Stimulated activated CD4-positive, alpha-beta T cell treated with anti-CD3 and anti-CD28 coated beads, Interleukin-15, amount 100 ng/mL, for 24 hours (primary cell): ENCODE measurements around the gene MUSTN1.

Experiments
- DNase-seq: peaks from one replicate; pipeline ENCODE4 v3.0.0-alpha.2; 2020

Gene MUSTN1

DNA sequence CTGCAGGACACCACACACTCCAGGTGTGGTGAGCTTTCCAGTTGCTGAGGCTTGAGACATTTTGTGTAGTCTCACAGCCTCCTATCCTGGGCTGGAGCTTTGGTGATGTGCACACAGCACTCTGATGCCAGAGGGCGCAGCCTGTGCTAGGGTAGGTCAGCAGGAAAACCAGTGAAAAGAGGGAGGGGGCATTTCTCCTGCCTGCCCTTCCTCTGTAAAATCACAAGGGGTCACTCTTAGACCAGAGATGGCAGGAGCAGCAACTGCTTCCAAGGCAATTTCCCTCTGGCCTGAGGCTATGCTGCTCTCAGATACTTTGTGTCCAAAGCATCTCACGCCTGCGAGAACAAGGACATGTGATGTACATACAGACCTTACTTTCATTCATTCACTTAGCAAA, 16.5 kb upstream of the MUSTN1 start:
- DNase-seq, result peak; percentile 31

DNA sequence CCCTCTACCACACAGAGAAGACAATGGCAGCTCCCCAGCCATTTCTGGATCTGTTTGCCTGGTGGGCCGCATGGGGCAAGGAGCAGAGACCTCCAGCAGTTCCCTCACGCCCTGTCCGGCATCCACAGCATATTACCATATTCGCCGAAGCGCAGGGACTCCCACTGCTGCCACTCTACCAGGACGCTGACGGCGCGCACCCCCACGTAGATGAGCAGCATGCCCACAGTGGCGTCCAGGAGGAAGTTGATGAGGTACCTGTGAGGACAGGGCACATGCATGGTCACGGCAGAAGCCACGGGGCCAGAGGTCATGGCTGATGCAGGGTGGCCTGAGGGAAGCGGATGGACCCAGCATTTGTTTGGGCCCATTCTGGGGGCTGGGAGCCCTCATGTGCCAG, 14.8 kb upstream of the MUSTN1 start:
- DNase-seq, result no peak

DNA sequence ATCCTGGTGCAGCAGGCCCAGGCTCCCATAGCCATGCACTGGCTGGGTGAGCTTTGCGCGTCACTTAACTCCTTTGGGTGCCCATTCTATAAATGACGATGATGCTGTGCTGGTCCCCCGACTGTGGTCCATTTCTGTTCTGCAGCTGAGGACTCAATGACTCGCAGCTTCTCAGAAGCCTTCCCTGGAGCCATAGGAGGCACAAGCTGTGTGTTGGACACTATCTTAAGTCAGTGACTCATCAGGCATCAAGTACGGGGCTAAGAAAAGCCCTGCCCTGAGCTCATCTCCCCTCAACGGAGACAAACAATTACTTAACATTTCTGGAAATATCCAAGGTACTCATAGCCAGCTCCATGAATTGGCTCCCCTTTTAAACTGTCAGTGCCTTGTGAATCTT, 13.8 kb upstream of the MUSTN1 start:
- no peak for DNase-seq

DNA sequence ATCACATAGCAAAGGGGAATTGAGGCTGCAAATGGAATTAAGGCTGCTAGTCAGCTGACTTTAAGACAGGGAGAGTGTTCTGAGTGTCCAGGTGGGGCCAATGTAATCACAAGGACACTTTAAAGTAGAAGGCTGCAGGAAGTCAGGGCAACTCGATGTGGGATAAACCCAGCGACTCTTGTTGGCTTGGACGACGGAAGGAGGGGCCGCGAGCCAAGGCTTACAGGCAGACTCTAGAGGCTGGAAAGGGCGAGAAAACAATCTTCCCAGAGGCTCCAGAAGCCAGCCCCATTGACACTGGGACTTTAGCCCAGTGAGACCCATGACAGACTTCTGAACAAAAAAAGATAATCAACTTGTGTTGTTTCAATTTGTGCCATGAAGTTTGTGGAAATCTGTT, 12.9 kb upstream of the MUSTN1 start:
- DNase-seq, result no peak

DNA sequence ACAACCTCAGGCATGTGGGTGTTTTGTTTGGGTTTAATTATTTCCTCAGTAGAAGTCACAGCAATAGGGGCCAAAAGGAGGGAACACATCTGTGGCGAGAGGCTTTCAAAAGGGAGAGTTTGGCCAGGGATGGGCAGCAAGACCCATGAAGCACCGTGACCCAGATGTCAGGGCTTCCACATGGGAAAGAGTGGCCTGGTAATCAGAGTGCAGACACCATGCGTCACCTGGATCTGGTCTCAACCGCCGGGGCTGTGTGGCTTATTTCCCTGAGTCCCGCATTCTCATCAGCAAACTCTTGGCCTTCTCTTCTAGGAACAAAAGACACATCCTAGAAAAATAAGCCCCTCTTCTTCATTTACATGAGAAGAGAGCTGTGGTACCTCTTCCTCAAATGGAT, 12.4 kb upstream of the MUSTN1 start:
- DNase-seq, result no peak

DNA sequence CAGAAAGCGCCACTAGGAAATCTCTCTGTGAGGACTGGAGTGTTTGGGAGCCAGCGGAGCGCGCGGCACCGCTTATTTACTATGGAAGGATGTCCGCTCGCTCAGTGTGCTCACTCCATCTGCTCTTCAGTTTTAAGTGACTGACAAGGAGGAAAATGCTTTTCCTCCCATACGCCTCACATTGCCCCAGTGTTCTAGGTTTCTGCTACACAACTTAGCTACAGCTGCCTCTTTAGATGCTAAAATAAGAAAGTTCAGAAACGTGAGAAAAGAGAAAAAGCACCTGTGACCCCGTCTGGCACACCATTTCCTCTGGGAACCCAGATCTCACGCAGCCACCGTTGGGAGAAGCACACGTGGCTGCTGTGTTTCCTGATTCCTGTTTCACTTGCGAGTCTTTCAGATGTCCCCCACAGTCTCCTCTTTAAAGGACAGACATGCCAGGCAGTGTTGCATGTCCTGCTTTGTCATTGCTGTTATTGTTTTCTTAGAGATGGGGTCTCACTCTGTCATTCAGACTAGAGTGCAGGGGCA, 11.7 kb upstream of the MUSTN1 start:
- no peak for DNase-seq

DNA sequence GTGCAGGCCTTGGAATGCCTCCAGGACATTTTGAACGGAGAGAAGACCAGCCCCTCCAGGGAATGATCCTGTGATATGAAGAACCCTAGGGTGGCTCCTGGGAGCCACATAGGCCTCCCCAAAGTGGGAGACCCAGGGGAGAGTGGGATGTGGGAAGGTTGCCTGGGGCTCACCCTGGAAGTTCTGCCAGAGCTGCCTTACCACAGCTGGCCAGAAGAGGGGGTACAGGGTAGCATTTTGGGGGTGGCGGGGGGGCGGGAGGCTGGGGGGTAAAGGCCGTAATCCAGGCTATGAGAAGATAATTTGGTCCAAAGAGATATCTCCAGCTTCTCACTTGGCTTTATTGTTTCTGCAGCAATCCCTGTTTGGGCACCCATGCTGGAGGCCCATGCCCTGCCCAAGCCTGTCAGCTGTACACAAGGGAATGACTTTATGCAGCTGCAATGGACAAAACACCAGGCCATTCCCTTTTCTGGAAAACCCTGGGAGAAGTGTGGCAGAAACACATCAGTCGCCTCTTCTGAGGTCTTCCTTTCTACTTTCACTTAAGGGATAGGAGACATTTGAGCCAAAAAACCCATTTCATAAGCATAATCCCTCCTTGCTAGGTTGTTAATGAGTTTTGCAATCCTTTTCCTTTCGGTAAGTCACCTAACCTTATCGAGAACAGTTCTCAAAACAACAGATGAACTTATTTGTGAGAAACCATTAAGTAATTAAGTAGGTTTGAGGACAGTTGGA, 11.0 kb upstream of the MUSTN1 start:
- peak; percentile 28 for DNase-seq

DNA sequence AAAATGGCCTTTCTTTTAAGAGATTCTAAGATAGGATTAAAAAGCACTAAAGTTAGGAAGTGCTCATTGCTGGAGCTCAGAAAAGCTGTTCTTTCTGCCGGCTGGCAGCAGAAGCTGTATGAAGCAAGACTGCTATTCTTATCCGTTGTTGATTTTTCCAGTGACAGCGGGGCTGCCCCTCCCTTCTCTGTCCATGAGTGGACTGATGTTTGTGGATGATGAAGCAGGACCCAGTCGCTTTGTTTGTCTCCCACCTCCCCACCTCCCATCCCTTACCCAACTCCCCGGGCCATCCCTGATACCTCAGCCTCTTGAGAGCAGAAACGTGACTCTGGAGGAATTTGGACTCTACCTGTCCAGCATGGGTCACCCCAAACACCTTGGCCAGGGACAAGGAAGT, 10.3 kb upstream of the MUSTN1 start:
- DNase-seq, result no peak

DNA sequence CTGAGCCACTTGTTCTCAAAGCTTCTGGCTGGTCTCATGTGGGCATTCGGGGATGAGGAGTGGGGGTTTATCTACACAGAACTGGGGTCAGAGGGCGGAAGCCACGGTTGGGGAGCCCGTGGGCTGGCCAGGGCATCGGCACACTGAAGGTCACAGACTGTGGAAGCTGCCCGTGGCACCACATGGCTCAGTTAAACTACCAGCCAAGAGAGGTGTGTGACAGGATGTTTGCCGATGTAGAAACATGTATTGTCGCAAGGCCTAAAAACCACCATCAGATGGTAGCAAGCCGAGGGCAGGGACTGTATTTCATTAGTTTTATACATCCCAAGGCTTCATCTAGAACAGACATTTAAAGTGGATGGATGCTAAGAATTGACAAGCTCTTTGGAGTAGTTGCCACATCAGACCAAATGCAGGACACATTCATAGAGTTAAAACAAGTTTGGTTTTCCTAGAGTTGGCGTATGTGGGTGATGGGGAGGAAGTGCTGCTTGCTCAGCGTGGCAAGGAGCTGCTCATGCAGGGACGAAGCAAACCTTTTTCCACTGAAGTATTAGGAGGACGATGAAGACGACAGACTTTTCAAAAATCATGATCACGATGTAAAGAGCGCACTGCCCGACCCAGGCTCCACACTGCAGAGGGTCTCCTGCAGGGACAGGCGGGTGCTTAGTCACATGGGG, 9.6 kb upstream of the MUSTN1 start:
- DNase-seq, result no peak

DNA sequence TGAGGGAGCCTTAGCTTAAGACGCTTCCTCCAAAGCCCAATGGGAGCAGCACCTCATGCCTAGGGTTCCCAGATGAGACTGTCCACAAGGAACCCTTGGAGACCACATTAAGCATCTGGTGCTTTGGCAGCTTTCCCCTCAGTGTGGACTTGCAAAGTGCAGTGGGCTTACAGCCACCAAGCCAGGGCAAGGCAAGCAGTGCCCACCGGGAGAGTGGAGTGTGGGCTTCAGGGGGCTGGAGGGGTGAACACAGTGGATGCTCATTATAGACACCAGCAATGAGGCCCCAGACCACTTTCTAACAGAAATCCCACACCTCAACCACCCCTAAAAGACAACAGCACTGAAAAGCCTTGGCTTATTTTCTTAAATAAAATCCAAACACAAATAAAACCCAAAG, 9.1 kb upstream of the MUSTN1 start:
- no peak for DNase-seq

DNA sequence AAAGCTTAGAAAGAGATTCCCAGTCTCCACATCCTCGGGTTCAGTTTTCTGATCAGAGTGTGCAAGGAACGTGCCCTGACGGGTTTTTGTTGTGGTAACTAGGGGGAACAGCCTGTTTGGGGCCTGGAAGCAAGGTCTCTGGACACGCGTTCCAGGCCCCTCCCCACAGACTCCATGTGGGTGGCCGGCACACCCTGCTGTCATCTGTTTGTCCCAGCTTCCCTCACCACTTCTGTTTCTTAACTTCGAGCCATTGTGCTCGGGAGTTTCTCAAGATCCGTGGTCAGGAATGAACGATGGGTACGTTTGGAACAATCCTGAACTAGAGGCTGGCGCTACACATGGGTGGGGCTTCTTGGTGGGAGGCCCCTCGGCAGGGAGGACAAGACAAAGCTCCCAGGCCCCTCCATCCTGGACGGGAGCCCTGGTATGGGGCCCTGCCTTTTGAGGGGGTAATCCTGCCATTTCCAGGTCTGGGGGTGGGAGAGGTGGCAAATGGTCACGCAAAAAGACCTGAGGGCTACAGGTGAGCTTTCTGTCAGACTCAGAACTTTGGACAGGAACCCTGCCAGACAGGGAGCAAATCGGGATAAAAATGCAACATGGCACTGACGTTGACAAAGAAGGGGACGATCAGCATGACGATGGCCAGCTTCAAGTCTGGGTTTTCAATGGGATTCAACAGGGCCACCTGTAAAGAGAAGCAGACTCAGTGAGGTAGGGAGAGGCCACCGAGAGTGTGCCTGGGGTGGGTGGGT, 8.5 kb upstream of the MUSTN1 start:
- no peak for DNase-seq

DNA sequence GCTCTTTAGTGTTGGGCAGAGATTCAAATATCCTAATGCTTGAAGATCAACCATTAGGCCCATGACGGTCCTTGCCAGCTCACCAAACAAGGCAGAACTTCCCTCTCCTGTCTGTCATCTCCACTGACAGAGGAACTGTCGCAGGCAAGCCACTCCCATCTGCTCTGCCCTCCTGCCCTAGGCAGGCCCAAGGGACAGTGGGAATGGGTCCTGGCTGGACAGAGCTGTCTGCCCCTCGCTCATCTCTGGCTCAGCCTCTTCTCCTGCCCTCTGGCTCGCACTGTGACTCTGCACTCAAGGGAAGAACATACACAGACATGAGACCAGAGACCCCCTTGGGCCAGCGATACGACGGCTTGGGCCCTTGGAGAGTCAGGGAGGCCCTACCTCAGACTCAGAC, 7.6 kb upstream of the MUSTN1 start:
- DNase-seq, result no peak

DNA sequence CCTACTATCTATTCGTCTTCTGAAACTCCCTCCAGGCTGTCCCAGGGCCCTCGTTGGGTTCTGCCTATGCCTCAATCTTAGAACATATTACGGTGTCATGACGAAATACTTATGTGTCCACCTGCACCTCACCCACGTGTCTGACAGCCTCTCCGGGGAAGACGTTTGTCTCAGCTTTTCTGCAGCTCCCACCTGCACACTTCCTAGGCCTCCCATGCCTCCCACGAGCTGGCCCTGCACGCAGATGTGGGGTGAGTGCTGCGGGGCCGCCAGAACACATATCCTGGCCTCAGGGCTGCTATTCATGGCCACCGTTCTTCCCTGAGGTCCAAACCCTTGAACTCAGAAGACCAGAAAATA, 7.1 kb upstream of the MUSTN1 start:
- no peak for DNase-seq

DNA sequence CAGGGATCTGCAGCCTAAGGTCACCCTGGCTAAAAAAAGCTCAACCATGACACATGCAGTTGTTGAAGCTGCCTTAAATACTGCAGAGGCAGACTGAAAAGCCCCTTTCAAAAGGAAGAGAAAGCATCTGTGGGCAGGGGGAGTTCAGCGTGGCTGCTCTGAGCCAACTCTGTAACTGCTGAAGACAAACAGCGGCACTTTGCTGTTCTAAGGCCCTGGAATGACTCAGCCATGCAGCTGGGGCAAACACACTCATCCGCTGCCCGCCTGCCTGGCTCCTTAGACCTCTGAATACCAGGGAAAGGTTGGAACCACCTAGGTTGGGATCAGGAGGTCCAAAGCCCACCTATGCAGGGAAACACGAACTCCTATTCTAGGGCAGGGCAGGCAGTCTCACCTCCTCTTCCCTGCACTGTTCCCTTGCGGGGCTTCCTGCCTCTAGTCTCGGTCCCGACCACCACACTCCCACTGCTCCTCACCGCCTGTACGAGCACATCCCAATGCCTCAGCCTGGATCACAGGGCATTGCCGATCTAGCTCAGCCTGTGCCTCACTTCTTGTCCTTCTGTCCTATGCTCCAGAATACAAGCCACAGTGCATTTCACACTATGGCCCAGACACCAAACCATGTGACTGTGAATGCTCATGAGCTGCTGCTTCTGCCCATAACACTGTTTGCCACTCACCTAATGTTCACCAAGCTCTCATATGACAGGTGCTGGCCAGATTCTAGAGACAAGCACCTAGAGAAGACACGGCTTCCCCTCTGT, 6.6 kb upstream of the MUSTN1 start:
- no peak for DNase-seq

DNA sequence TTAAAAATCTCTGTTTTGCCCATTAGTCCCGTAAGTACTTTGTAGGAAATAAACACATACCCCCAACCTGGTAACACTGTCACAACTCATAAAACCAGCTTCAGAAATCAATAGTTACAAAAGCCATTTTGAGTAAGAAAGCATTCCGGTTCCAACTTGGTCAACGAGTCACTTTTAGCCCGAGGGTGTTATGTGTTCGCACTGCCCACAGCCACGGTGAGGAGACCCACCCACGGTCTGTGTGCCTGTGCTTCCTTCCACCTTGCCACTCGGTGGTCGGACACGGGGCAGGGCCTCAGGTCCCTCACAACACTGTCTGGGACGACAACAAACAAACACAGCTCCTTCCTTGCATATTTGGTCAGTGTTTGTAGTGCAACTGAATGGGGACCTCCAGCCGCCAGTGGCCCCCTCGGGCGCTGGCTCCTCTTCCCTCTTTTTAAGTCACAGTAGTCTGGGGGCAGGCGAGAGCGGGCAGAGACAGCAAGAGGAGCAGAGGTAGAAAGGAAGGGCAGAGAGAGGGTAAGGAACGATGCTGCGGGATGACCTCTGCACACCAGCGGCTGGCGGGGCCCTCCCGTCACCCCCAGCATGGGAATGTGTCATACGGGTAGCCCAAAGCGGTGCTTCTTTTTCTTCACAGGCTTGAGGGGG, 5.2 kb upstream of the MUSTN1 start:
- no peak for DNase-seq

DNA sequence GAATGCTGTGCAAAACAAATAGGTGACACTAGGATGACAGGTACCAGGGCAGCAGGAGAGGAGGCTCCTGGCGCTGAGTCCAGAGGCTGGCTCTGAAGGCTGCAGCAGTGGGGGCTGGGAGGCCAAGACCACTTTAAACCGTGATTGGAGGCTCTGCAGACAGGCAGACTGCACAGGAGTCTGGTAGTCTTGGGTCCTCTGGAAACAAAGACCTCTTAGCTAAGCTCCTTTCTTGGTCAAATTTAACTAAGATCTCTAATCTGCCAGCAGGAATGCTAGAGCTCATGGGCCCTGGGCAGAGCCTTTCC, 4.4 kb upstream of the MUSTN1 start:
- DNase-seq, result no peak

DNA sequence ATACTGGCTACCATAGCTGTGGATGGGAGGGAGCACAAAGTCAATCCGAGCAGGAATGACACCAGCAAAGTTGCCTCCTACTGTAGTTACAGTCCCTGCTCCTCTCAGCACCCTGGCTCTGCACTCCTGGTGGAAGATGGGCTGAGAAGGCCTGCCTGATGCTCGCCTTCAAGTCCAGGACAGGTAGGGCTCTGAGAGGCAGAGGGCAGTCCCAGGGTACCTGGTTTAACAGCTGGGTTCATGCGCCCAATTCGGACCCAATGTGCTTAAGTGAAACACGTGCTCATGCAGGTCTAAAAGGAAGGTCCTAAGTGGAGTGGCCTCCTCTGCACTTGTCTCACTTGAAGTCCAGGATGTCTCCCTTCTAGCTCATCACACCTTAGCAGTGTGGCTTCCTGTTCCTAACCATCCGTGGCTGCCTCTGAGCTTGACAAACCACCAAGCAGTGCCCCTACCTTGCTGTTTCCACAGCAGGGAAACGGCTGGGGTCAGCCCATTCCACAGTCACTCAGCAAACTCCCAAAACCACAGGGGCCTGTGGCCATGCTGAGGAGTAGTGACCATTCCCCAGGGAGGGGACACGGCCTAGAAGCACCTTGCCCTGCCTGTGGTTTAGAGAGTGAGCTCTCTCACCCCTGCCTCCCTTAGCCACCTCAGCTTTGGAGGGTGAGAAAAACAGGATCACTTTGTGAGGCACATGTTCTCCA, 3.9 kb upstream of the MUSTN1 start:
- no peak for DNase-seq

DNA sequence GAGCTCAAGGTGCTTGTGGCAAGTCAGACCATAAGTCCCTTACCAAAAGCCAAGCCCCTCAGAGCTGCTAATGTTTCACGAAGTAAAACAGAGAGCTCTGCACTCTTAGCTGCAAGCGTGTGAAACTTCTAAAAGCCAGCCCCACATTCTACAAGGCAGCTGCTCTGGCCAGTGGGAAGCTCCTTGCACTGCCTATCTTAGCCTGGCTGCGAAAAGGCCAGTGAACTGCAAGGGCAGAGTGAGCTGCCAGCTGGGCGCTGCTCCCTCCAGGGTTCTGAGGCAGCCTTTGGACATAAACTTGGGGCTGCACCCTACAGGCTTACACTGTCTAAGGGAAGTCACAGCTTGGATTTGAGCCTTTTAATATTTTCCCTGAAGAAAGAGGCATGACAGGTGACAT, 2.2 kb upstream of the MUSTN1 start:
- DNase-seq, result no peak

DNA sequence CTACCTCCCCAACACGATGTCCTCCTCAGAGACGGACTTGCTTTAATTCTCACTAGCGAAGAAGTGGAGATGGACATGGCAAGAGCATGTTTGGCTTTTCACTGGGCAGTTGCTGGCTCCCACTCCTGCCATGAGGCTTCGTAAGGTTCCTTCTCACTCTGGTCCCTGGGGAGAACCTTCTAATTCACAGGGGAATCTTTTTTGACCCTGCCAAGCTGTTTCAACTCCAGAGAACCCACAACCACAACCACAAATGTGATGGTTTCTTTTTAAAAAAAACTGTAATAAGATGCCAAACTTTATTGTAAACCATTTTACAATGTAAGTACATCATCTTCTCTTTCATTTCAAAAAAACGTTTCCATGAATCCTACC, 1.6 kb upstream of the MUSTN1 start:
- DNase-seq, result no peak

DNA sequence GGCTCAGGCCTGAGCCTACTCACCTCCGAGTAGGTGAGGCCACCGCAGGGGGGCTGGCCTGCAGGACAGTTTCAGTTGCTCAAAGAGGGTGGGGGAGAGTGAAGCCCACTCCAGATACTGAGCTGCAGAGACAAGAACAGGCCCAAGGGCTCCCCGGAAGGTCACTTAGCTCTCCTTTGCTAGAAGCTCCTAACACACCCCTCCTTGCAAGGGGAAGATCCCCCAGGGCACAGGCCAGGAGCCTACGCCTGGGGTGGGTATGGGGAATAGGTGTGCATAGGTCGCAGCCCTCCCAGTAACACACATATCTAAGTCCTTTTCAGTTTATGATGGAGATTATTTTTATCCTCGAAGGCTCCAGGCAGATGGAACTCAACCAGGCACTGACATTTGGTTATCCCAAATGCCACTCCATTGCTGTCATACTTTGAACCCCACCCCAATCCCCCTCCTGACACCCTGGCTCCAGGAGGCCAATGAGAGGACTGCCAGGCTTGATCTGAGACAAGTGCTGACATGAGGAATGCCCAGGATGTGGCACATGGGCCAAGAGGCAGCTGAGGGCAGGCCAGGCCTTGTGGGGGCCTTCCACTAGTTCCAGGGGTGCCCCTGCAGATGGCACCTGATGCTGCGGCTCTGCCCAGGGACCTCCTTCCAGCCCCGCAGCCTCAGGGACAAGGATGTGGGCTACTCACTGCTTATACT, 1.1 kb upstream of the MUSTN1 start:
- no peak for DNase-seq

DNA sequence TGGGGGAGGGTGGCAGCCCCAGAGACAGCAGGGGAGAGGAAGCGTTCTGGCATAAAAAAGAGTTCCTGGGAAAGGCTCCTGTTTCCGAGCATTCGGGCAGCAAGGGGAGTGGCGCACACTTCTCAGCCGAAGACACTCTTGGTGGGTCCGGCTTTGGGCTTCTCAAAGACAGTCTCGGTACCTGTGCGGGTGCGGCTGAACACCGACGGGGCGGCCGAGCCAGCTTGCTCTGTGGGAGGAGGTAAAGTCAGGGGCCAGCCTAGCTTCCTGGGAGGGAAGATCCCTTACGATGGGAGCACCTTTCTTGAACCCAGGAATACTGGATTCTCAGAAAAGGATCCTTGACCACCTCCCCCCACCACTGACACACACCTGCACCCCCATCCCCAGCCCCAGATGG, 1.6 kb downstream of the MUSTN1 start:
- DNase-seq, result no peak
